ENCODE measurements around the gene ASB18. TPM values are rescaled to one million over a fixed set of nuclear protein-coding genes. Genes with fewer than 3 reads are reported as not detected.
A peak's percentile ranks its signal among the peaks of the same experiment; 100 is the strongest.

Gene ASB18
- total RNA-seq, 1 experiment from 2014 or later = not detected

DNA sequence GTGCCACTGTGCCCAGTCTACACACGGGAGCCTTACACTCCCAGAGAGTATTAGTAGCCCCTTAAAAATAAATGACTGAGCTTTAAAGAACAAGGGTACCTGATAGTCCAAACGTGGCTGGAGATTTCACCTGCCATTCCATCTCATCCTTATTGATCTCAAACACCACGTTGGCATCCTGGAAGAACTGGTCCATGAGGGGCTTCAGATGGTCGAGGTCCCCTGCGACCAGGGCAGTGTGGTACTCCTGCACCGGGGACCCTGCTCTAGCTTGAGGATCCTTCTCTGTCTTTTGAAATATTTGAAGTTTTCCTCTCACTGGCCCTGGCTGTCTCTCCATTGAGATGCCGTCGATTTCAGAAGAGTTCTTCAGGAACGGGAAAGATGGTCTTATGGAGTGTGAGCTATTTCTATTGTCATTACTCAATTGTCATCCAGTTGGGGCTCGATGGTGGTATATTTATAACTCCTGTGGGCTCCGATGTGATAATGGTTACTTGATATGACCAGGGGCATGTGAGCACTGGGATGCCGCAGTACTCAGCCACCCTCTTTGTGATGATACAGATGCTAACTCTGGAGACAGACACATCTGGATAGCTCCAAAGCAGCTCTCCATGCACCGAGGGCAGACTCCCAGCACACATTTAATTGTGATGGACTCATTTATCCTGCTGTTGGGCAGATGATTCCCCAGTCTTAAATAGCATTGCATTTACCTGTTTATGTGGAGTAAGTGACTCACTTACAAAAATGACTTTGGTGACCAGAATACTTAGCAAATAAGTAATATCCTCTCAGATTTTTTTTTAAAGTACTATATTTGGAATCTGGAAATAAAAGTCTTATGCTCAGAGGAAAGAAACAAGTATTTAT, 22.8 kb downstream of the ASB18 start (continued):
- TF ChIP-seq, protein P1, sequence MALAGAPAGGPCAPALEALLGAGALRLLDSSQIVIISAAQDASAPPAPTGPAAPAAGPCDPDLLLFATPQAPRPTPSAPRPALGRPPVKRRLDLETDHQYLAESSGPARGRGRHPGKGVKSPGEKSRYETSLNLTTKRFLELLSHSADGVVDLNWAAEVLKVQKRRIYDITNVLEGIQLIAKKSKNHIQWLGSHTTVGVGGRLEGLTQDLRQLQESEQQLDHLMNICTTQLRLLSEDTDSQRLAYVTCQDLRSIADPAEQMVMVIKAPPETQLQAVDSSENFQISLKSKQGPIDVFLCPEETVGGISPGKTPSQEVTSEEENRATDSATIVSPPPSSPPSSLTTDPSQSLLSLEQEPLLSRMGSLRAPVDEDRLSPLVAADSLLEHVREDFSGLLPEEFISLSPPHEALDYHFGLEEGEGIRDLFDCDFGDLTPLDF (CRISPR knock-in tag; IDR thresholded peaks at IDR 0.05) = no peak
- TF ChIP-seq ZNF232 (CRISPR knock-in tag; IDR thresholded peaks at IDR 0.05) = no peak
- TF ChIP-seq, protein P2, sequence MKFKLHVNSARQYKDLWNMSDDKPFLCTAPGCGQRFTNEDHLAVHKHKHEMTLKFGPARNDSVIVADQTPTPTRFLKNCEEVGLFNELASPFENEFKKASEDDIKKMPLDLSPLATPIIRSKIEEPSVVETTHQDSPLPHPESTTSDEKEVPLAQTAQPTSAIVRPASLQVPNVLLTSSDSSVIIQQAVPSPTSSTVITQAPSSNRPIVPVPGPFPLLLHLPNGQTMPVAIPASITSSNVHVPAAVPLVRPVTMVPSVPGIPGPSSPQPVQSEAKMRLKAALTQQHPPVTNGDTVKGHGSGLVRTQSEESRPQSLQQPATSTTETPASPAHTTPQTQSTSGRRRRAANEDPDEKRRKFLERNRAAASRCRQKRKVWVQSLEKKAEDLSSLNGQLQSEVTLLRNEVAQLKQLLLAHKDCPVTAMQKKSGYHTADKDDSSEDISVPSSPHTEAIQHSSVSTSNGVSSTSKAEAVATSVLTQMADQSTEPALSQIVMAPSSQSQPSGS (CRISPR knock-in tag; IDR thresholded peaks at IDR 0.05; ENCODE audit: borderline replicate concordance, low read depth) = no peak

DNA sequence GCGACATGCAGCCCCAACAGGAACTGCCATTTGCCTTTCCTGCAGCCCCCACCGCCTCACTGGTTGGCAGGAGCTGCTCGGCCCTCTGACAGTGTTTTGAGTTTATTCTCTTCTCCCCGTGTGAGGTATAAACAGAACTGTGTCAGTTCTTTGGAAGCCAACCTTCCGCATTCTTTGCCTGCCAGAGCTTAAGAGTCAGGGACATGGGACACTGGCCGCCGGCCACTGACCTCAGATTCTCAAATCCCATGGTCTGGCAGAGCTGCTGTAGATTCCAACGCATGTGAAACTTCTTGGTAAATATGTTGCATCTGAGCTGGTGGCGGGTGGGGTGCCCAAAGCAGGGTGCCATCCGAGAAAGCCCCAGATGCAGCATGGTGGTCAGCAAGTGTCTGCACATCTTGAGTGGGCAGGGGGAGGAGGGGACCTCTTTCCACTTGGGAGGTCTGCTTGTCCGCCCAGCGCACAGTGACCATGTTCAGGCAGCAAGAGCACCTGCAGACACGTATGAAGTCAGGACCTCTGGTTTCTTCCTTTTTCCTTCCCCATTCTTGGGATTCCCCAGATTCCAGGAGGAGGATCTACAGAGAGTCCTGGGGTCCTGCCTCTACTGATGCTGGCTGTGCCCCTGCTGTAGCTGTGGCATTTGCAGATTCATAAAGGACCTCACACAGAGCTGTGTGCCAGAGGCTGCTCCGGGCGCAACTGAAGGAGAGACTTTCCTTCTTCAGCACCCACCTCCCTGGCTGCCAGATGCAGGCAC, 23.8 kb downstream of the ASB18 start:
- TF ChIP-seq RELA (CRISPR knock-in tag; IDR thresholded peaks at IDR 0.05; ENCODE audit: borderline replicate concordance) (no peak), TEAD4 (CRISPR knock-in tag; IDR thresholded peaks at IDR 0.05) (peak; percentile 46; the same call in 1 of the 2 replicates)
- no peak for DNase-seq (ENCODE audit: low spot score)
- no peak overlapping the region for H3K4me3 Mint-ChIP-seq
- H3K4me1 Mint-ChIP-seq = peaks cover 39% of the 10 kb centered on the region
- no peaks in the 10 kb centered on the region for H3K9me3 Mint-ChIP-seq
- CTCF ChIA-PET = interaction anchor here (0.8 to 3.4 kb wide), 6 partner anchors 31 to 475 kb away, joined by 3 to 14 read pairs (median 4); no protein-coding TSS in a partner anchor
- no peak overlapping the region for H3K27ac Mint-ChIP-seq
- POLR2A ChIA-PET = no interaction called here
- no peaks in the 10 kb centered on the region for H3K36me3 Mint-ChIP-seq
- peak; percentile 57 for ATAC-seq
- peaks cover 43% of the 10 kb centered on the region for H3K27me3 Mint-ChIP-seq (ENCODE audit: low read depth)

DNA sequence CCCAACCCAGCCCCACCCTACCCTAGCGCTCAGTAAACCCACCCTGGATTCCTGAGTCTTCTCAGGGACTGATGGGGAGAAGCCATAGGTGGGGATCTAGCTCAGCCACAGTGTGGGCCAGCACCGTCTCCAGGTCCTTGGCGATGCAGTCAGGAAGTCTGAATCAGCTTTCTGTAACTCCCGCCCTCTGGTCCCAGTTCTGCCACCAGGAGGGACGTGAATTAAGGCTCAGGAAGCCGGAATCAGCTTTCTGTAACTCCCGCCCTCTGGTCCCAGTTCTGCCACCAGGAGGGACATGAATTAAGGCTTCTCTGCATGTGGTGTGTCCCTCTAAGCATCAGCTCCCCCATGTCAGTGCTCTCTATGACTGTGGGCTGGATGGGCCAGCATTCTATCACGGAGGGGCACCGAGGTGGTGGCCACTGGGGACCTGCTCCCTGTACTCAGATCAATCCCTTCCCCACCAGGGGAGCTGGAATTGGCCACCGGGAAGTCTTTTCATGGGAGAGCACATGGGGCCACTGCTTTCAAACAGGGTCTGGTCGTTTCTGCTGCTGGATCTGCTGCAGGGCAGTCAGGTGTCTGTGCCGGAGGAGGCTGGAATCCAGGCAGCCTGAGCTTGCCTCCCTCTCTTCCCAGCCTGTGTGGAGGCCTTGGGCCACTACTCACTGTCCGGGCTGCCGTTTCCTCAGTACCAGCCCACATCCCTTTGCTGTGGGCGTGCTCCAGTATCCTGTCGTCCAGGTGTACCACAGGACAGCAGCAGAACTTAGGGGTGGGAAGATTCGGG, 24.7 kb downstream of the ASB18 start:
- H3K9me3 Mint-ChIP-seq = peaks cover 2% of the 10 kb centered on the region
- ATAC-seq = no peak
- no peak for TF ChIP-seq FOXP1 (CRISPR knock-in tag; IDR thresholded peaks at IDR 0.05; ENCODE audit: borderline replicate concordance)
- no peak for TF ChIP-seq ZNF138 (CRISPR knock-in tag; conservative IDR thresholded peaks at IDR 0.05)
- TF ChIP-seq JUN (CRISPR knock-in tag; IDR thresholded peaks at IDR 0.05) = no peak
- TF ChIP-seq NFE2L1 (CRISPR knock-in tag; IDR thresholded peaks at IDR 0.05) = no peak
- TF ChIP-seq, protein P1 (CRISPR knock-in tag; IDR thresholded peaks at IDR 0.05) = no peak
- TF ChIP-seq, protein P3, sequence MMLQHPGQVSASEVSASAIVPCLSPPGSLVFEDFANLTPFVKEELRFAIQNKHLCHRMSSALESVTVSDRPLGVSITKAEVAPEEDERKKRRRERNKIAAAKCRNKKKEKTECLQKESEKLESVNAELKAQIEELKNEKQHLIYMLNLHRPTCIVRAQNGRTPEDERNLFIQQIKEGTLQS (CRISPR knock-in tag; conservative IDR thresholded peaks at IDR 0.05) = no peak
- TF ChIP-seq, protein P4, sequence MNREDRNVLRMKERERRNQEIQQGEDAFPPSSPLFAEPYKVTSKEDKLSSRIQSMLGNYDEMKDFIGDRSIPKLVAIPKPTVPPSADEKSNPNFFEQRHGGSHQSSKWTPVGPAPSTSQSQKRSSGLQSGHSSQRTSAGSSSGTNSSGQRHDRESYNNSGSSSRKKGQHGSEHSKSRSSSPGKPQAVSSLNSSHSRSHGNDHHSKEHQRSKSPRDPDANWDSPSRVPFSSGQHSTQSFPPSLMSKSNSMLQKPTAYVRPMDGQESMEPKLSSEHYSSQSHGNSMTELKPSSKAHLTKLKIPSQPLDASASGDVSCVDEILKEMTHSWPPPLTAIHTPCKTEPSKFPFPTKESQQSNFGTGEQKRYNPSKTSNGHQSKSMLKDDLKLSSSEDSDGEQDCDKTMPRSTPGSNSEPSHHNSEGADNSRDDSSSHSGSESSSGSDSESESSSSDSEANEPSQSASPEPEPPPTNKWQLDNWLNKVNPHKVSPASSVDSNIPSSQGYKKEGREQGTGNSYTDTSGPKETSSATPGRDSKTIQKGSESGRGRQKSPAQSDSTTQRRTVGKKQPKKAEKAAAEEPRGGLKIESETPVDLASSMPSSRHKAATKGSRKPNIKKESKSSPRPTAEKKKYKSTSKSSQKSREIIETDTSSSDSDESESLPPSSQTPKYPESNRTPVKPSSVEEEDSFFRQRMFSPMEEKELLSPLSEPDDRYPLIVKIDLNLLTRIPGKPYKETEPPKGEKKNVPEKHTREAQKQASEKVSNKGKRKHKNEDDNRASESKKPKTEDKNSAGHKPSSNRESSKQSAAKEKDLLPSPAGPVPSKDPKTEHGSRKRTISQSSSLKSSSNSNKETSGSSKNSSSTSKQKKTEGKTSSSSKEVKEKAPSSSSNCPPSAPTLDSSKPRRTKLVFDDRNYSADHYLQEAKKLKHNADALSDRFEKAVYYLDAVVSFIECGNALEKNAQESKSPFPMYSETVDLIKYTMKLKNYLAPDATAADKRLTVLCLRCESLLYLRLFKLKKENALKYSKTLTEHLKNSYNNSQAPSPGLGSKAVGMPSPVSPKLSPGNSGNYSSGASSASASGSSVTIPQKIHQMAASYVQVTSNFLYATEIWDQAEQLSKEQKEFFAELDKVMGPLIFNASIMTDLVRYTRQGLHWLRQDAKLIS (CRISPR knock-in tag; IDR thresholded peaks at IDR 0.05; ENCODE audit: borderline replicate concordance) = no peak
- TF ChIP-seq RELA (CRISPR knock-in tag; IDR thresholded peaks at IDR 0.05; ENCODE audit: borderline replicate concordance) = no peak
- TF ChIP-seq CREB1 (CRISPR knock-in tag; IDR thresholded peaks at IDR 0.05) = no peak
- no peak for TF ChIP-seq HMGA2 (CRISPR knock-in tag; IDR thresholded peaks at IDR 0.05)
- TF ChIP-seq, protein P5, sequence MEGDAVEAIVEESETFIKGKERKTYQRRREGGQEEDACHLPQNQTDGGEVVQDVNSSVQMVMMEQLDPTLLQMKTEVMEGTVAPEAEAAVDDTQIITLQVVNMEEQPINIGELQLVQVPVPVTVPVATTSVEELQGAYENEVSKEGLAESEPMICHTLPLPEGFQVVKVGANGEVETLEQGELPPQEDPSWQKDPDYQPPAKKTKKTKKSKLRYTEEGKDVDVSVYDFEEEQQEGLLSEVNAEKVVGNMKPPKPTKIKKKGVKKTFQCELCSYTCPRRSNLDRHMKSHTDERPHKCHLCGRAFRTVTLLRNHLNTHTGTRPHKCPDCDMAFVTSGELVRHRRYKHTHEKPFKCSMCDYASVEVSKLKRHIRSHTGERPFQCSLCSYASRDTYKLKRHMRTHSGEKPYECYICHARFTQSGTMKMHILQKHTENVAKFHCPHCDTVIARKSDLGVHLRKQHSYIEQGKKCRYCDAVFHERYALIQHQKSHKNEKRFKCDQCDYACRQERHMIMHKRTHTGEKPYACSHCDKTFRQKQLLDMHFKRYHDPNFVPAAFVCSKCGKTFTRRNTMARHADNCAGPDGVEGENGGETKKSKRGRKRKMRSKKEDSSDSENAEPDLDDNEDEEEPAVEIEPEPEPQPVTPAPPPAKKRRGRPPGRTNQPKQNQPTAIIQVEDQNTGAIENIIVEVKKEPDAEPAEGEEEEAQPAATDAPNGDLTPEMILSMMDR (IDR thresholded peaks at IDR 0.05) = no peak
- TF ChIP-seq, protein P6, sequence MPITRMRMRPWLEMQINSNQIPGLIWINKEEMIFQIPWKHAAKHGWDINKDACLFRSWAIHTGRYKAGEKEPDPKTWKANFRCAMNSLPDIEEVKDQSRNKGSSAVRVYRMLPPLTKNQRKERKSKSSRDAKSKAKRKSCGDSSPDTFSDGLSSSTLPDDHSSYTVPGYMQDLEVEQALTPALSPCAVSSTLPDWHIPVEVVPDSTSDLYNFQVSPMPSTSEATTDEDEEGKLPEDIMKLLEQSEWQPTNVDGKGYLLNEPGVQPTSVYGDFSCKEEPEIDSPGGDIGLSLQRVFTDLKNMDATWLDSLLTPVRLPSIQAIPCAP (CRISPR knock-in tag; IDR thresholded peaks at IDR 0.05) = no peak
- no peak for TF ChIP-seq IRF2 (CRISPR knock-in tag; IDR thresholded peaks at IDR 0.05; ENCODE audit: borderline replicate concordance, low read depth)

More for the DNA sequence above, 24.7 kb downstream of the ASB18 start:
- H3K4me1 Mint-ChIP-seq = peaks cover 39% of the 10 kb centered on the region
- H3K36me3 Mint-ChIP-seq = no peaks in the 10 kb centered on the region
- H3K27me3 Mint-ChIP-seq (ENCODE audit: low read depth) = peaks cover 52% of the 10 kb centered on the region
- ChIA-PET CTCF (interaction anchor here (0.9 to 3.4 kb wide), 5 partner anchors 15 to 474 kb away, joined by 3 to 14 read pairs (median 4); no protein-coding TSS in a partner anchor), POLR2A (interaction anchor here (0.5 kb wide), 1 partner anchor 359 kb away, joined by 5 read pairs; no protein-coding TSS in a partner anchor)
- no peak overlapping the region for H3K27ac Mint-ChIP-seq
- no peak for DNase-seq (ENCODE audit: low spot score)
- H3K4me3 Mint-ChIP-seq = no peak overlapping the region

Measured in WTC11 (cell line).